HepG2 (cell line): ENCODE results near the gene SMG5. TPM values are rescaled to one million over a fixed set of nuclear protein-coding genes. Genes with fewer than 3 reads are reported as not detected.

Source experiments
- ATF1 ChIP-seq: IDR thresholded peaks from 2 replicates; pipeline ENCODE4 v1.6.1; 2016; ENCODE audit warnings: mild to moderate bottlenecking, control low read depth
- BRCA1 ChIP-seq: sonication (generic); formaldehyde crosslinking; IDR thresholded peaks from 2 replicates; pipeline ENCODE4 v1.4.0; 2020; ENCODE audit warnings: missing genetic modification reagents
- BRD4 ChIP-seq: sonication (generic); formaldehyde crosslinking; IDR thresholded peaks from 2 replicates; pipeline ENCODE4 v1.4.0; 2020; ENCODE audit warnings: missing genetic modification reagents
- DMTF1 ChIP-seq: sonication (generic); formaldehyde crosslinking; IDR thresholded peaks from 2 replicates; pipeline ENCODE4 v1.4.0; 2020; ENCODE audit warnings: mild to moderate bottlenecking, missing genetic modification reagents
- GABPA ChIP-seq, 2 experiments: IDR thresholded peaks; 2 replicates each; pipeline ENCODE4 v1.6.1; 2011 to 2016; ENCODE audit warnings: low read depth in 2 of 2, low read length in 1 of 2, missing biosample characterization in 1 of 2, missing genetic modification characterization in 1 of 2
- MXD3 ChIP-seq: IDR thresholded peaks from 2 replicates; pipeline ENCODE4 v1.6.1; 2016; ENCODE audit warnings: mild to moderate bottlenecking, missing biosample characterization, missing genetic modification reagents
- SRF ChIP-seq: IDR thresholded peaks from 2 replicates; pipeline ENCODE4 v1.6.1; 2011; ENCODE audit warnings: mild to moderate bottlenecking, low read depth, low read length, moderate library complexity
- STAT5B ChIP-seq: sonication (generic); formaldehyde crosslinking; IDR thresholded peaks from 2 replicates; pipeline ENCODE4 v1.4.0; 2020; ENCODE audit warnings: missing genetic modification reagents
- TRIM22 ChIP-seq: fragments of 450-650 bp; IDR thresholded peaks from 2 replicates; pipeline ENCODE4 v1.6.1; 2017
- ZBTB20 ChIP-seq: sonication (generic); formaldehyde crosslinking; IDR thresholded peaks from 2 replicates; pipeline ENCODE4 v1.8.1; 2023; ENCODE audit warnings: missing genetic modification reagents, low read depth, mild to moderate bottlenecking, borderline replicate concordance
- ZBTB42 ChIP-seq: sonication (generic); formaldehyde crosslinking; IDR thresholded peaks from 2 replicates; pipeline ENCODE4 v1.5.0; 2020; ENCODE audit warnings: mild to moderate bottlenecking, missing genetic modification reagents
- ZNF407 ChIP-seq: sonication (generic); formaldehyde crosslinking; IDR thresholded peaks from one replicate; pipeline ENCODE4 v1.5.1; 2020; ENCODE audit warnings: mild to moderate bottlenecking, missing genetic modification reagents; ENCODE audit errors: not compliant biosample characterization
- ZNF451 ChIP-seq: sonication (generic); formaldehyde crosslinking; IDR thresholded peaks from 2 replicates; pipeline ENCODE4 v1.5.0; 2020; ENCODE audit warnings: mild to moderate bottlenecking, missing genetic modification reagents
- ZNF484 ChIP-seq: sonication (generic); formaldehyde crosslinking; IDR thresholded peaks from 2 replicates; pipeline ENCODE4 v1.5.1; 2020; ENCODE audit warnings: mild to moderate bottlenecking, low read depth, missing genetic modification reagents, borderline replicate concordance
- ZNF616 ChIP-seq: sonication (generic); formaldehyde crosslinking; IDR thresholded peaks from 2 replicates; pipeline ENCODE4 v1.5.0; 2020; ENCODE audit warnings: low read depth, mild to moderate bottlenecking, missing genetic modification reagents
- ZNF639 ChIP-seq: conservative IDR thresholded peaks from 2 replicates; pipeline ENCODE4 v1.6.1; 2018; ENCODE audit warnings: missing genetic modification reagents
- polyA plus RNA-seq, 8 experiments: library from polyadenylated mRNA; depleted of rRNA in 3 of 8; stranded (reverse) in 7 of 8; unstranded in 1 of 8; fragments of >200 nt; fragmentation: Illumina TruSeq in 4 of 8; extraction: Trizol in 4 of 8; gene quantifications; 2 replicates each; pipeline versions ENCODE4 v1.2.1 to v1.2.3, GENCODE V29; 2011 to 2016; ENCODE audit warnings: low read depth in 4 of 8, missing spikeins in 1 of 8, mixed read lengths in 1 of 8; ENCODE audit not compliant: insufficient read depth in 1 of 8
- total RNA-seq, 5 experiments: library from RNA; depleted of rRNA; stranded (reverse); fragments of >200 nt; fragmentation: Illumina TruSeq; extraction: Trizol; gene quantifications; 2 replicates each; pipeline ENCODE4 v1.2.3, GENCODE V29; 2016; ENCODE audit warnings: low read depth in 1 of 5

Gene SMG5
- total and polyA plus RNA-seq, 2 of the 13 experiments (the other 11 are each of a cell fraction or from before 2014, with no cell fraction given): 50.5 to 84.0 TPM

GRCh38 chr1:156295391-156295947 lies 12.8 kb upstream of the SMG5 start, which contains the start of gene GLMP (continued):
- no peak for TF ChIP-seq DMTF1
- TF ChIP-seq GABPA (IDR thresholded peaks at IDR 0.05; ENCODE audit: low read depth, low read length): no peak
- peak; percentile 50; the same call in 1 of the 2 replicates for TF ChIP-seq GABPA (CRISPR knock-in tag; IDR thresholded peaks at IDR 0.05; ENCODE audit: low read depth)
- no peak for TF ChIP-seq ZNF639
- TF ChIP-seq ZBTB42 (CRISPR knock-in tag): no peak
- no peak for TF ChIP-seq STAT5B (CRISPR knock-in tag)
- TF ChIP-seq ZBTB20: no peak
- TF ChIP-seq TRIM22: no peak
- no peak for TF ChIP-seq ZNF407 (CRISPR knock-in tag)
- no peak for TF ChIP-seq ZNF616 (CRISPR knock-in tag)
- TF ChIP-seq MXD3: peak; percentile 37; the same call in 1 of the 2 replicates
- TF ChIP-seq ZNF451: no peak
- no peak for TF ChIP-seq BRCA1 (CRISPR knock-in tag)
- TF ChIP-seq BRD4 (CRISPR knock-in tag): no peak
- no peak for TF ChIP-seq ZNF484 (CRISPR knock-in tag)
- no peak for TF ChIP-seq ATF1 (CRISPR knock-in tag)
- TF ChIP-seq SRF: no peak
